VCaP (cell line): ENCODE data around the gene GALNT13.
A peak's percentile ranks its signal among the peaks of the same experiment; 100 is the strongest.

Source experiments
- H3K27ac ChIP-seq: fragments of 450-650 bp; 2 replicates; pipeline ENCODE4 v1.5.1; 2017
- CTCF ChIP-seq: fragments of 450-650 bp; conservative IDR thresholded peaks from 2 replicates; pipeline ENCODE4 v1.5.1; 2017; ENCODE audit warnings: mild to moderate bottlenecking, moderate library complexity

The GALNT13 gene

DNA sequence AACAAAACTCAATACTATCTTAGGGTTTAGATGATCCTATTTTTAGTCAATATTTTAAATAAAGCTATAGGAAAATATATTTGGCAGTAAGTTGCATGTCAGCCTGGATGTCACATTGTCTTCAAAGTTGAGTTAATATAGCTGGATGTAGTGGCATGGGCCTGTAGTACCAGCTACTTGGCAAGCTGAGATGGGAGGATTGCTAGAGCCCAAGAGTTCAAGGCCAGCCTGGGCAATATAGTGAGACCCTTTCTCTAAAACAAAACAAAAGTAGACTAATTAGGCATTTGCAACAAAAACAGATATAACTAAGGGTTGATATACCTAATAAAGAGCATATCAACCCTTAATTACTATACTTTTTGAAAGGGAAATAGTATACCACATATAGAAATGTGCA is 572.2 kb downstream of the GALNT13 start:
- no peak overlapping the region for H3K27ac ChIP-seq
- no peak for TF ChIP-seq CTCF

- TF ChIP-seq CTCF = no peak
- peak overlapping the region; percentile 91 for H3K27ac ChIP-seq
These were observed 574.6 kb downstream of the GALNT13 start for GRCh38 chr2:154446324-154446723.

DNA sequence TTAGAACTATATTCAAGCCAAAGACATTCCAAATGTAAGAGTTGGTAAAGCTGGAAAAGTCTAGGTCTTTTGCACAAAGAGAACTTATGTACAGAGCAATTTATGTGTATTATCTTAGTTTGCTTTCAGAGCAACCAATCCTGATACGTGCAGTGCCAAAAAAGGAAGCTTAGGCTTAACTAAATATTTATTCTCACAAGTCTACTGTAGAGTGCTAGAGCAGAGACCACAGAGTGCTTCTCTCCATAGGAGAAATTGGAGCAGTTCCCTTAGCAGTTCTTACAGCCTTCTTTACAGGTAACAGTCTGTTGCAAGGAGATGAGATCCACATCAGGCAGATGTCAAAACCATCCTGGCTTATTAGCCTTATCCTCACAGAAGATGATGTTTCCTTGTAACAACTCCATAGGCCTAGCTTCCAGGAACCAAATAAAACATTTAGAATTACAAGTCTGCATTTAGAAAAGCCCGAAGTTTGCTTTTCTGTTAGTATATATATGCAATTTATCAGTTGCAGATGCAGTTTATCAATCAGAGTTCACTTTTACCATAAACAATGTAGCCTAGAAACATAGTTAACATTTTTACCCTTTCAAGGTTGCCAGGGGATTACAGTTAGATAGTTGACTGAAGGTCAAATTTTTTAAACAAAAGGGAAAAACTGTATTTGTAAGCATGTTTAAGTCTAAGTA is 576.2 kb downstream of the GALNT13 start:
- H3K27ac ChIP-seq = peak overlapping the region; percentile 91
- no peak for TF ChIP-seq CTCF

DNA sequence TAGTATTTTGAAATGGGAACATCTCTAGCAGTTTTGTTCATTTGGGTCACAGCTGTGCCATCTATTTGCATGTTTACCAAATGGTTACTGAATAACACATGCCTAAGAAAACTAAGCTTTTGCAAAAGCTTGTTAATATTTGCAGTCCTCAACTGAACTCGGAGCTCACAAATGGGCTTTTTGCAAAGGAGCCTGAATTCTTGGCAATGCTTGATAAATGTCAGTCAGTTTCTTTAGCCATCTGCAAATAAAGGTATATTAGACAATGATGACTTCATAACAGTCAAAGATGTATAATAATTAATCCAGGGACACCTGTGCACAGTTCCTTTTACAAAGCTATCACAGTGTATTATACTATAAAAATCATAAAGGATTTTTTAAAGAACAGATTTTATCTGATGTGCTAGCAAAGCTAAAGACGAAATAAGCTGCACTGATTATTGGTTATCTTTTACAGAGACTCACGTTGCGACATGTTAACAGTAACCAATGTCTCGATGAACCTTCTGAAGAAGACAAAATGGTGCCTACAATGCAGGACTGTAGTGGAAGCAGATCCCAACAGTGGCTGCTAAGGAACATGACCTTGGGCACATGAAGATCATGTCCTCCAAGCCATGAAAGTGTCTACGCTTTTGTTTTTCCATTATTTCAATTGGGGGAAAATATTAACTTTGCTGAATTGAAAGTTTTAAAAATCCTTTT is 578.4 kb downstream of the GALNT13 start:
- H3K27ac ChIP-seq = peak overlapping the region; percentile 91
- no peak for TF ChIP-seq CTCF

- TF ChIP-seq CTCF = no peak
These were observed 580.7 kb downstream of the GALNT13 start for GRCh38 chr2:154452471-154452870.

GRCh38 chr2:154452906-154453493 is 581.3 kb downstream of the GALNT13 start:
- peak overlapping the region; percentile 91 for H3K27ac ChIP-seq
- peak; percentile 64 for TF ChIP-seq CTCF

More at GRCh38 chr2:154452471-154452870, 580.7 kb downstream of the GALNT13 start:
- peak overlapping the region; percentile 91 for H3K27ac ChIP-seq

DNA sequence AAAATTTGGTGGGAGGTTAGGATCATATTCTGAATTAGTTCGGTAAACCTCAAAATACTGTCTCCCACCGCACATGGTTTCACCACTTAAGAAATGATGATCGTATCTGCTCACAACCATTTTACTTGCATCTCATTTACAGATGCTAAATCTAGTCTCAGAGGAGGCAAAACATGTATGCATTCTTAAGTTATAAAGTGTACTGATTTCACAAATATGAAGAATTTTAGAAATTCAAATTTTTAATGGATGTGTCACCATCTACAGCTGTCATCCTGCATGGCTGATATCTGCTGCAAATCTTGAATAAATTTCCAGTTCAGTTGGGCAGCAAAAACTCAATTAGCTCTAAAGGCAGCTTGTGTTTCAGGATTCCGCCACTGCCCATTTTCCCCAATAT is 583.4 kb downstream of the GALNT13 start:
- TF ChIP-seq CTCF = no peak

More for the DNA sequence above, 583.4 kb downstream of the GALNT13 start:
- H3K27ac ChIP-seq = no peak overlapping the region; the same call in 1 of the 2 replicates
